GM04504 (cell line): ENCODE data around the gene ITPRIPL2.

Source experiments
- DNase-seq: peaks from one replicate; pipeline ENCODE4 v3.0.0-alpha.2; 2012; ENCODE audit warnings: low read depth

ITPRIPL2 gene

DNA sequence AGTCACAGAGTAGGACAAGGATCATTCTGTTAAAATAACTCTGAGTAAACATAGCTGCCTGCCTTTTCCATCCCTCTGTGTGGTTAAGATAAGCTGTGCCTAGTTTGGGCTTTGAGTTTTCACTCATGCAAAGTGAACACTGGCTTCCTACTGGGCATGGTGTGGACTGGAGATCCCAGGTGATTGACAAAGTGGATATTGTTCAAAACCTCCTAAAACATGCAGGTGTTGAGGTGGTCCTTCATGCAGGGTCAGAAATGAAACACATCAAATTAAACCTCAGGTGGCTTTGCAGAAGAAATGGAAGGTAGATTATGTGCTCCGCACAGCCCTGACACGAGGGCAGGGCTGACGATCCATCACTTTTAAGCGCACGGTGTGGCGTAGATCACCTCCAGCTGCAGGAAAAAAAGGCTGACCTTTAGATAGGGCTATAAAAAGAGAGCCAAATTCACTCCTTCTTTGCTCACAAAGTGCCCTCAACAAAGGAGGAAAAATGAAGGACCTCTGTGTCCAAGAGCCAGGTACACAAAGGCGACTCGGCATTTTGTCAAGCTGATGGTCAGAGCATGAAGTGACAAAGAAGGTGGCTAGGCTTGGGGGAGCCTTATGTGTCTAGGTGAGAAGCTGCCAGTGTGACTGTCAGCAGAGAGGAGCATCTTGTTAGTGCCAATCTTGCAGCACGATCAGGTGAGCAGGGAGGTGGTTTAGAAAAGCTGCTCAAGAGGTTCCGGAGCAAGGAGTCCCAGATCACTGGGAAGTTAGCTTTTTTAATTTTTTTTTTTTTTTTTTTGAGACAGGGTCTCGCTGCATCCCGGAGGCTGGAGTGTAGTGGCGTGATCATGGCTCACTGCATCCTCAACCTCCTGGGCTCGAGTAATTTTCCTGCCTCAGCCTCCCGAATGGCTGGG is 19.9 kb upstream of the ITPRIPL2 start:
- DNase-seq, result no peak

GRCh38 chr16:19094542-19095365 is 19.0 kb upstream of the ITPRIPL2 start:
- DNase-seq, result no peak

GRCh38 chr16:19095654-19096053 is 18.1 kb upstream of the ITPRIPL2 start:
- no peak for DNase-seq

DNA sequence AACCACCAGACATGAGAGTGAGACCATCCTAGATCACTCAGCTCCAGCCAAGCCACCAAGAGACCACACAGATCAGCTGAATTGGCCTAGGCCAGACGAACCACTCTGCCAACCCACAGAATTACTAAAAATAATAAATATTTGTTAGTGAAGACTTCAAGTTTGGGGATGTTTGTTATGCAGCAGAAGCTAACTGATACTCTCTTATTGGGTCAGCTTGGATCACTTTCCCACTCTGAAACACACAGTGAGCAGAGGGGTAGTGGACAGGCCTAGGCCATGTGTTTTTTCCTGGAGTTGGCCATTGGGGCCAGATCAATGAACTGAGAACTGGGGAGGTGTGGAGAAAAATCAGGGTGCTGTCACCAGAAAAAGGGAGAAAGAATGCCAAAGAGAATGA is 15.6 kb upstream of the ITPRIPL2 start:
- DNase-seq, result no peak

GRCh38 chr16:19102187-19102872 is 11.4 kb upstream of the ITPRIPL2 start:
- no peak for DNase-seq

DNA sequence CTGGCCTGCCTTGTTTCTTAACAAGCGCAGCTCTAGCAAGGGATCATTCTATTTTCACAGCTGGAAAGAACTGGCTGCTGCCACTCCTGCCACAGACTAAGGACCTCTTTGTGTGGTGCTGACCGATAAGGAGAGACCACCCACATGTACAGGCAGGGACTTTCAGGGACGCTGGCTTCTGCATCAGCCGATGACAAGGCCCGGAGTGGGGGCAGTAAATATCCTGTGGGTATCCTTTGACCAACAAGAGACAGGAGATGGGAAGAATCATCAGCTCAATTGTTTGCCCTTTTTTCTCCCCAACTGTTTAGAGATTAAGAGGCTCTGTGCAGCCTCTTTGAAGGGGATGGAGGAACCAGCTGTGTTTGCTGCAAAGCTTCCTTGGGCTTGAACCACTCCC is 9.2 kb upstream of the ITPRIPL2 start:
- no peak for DNase-seq

- DNase-seq, result no peak
Measured at GRCh38 chr16:19105131-19105530, 8.6 kb upstream of the ITPRIPL2 start.

DNA sequence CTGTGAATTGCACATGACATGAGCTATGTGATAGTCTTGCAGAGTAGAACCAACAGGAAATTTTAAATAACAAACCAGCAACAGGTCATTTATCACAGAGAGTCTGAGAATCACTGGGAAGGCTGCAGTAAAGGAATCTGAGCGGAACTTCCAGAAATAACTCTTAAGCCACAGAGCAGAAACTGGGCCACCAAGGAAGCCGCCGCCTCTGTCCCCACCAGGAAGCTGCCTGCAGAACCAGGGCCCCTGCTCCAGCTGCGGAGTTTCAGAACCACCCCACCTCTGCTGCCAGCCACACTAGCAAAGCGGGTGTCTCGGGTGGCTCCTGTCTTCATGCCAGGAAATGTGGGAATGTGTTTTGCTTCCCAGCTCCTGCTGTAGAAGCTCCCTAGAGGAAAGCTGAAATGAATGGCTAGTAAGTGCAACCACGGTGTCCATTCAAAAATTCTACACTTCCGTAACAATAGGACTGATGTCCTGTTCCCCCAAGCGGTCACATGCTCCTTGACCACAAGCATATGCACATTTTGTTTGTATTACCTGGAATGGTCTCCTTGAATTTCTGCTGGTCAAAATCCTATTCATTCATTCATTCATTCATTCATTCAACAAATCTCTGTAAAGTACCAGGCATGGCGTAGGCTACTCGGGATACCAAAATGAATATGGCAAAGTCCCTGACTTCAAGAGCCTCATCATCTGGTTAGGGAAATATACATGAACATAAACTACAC is 7.7 kb upstream of the ITPRIPL2 start:
- no peak for DNase-seq

DNA sequence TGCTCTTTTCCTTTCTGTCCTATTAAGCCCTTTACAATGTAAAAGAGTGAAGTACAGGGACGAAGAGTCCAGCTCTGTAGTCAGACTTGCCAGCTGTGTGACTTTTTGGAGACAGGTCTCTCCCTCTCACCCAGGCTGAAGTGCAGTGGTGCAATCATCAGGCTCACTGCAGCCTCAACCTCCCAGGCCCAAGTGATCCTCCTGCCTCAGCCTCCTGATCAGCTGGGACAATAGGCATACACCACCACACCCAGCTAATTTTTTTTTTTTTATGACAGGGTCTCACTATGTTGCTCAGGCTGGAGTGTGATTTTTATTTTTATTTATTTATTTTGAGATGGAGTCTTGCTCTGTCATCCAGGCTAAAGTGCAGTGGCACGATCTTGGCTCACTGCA is 7.1 kb upstream of the ITPRIPL2 start:
- DNase-seq, result no peak

DNA sequence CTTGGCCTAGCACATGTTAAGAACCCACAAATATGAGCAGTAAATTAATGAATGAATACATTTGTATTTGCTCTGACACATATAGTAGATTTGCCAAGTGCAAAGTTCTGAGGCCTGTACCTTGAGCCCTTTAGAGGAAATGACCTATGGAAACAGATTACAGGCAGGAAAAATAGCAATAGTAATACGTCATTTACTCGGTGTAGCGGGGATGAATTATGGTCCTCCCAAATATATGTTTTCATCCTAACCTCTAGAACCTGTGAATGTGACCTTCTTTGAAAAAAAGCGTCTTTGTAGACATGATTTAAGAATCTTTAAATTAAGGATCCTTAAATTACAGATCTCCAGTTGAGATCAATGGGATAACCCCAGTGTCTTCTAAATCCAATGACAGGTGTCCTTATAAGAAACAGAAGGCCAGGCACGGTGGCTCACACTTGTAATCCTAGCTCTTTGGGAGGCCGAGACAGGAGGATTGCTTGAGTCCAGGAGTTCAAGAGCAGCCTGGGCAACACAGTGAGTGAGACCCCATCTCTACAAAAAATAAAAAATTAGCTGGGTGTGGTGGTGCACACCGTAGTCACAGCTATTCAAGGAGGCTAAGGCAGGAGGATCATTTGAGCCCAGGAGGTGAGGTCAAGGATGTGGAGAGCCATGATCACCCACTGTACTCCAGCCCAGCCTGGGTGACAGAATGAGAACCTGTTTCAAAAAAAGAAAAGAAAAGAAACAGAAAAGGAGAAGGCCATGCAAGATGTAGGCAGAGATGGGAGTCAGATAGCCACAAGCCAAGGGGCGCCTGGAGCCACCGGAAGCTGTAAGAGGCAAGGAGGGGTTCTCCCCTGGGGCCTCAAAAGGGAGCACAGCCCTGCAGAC is 5.1 kb upstream of the ITPRIPL2 start:
- no peak for DNase-seq

GRCh38 chr16:19109288-19109664 is 4.5 kb upstream of the ITPRIPL2 start:
- no peak for DNase-seq

- no peak for DNase-seq
Measured at GRCh38 chr16:19110537-19111360, 3.0 kb upstream of the ITPRIPL2 start.

DNA sequence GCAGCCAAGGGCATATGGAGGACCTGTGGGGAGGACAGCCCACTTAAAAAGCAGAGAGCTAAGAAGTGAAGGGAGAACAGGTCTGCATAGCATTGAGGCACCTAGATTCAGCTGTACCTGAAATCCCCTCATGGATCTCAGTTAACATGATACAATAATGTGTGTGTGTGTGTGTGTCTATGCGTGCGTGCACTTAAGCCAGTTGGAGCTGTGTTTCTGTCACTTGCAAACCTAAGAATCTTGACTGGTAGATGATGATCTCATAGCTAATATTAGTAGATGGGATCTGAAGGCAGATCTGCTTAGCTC is 1.7 kb upstream of the ITPRIPL2 start:
- DNase-seq, result no peak

- DNase-seq, result no peak
Measured at GRCh38 chr16:19114359-19115147, 789 bp downstream of the ITPRIPL2 start.

- no peak for DNase-seq
Measured at GRCh38 chr16:19115148-19116021, 1.6 kb downstream of the ITPRIPL2 start.

- DNase-seq, result no peak
Measured at GRCh38 chr16:19116711-19117449, 3.1 kb downstream of the ITPRIPL2 start.

GRCh38 chr16:19118938-19119431 is 5.2 kb downstream of the ITPRIPL2 start:
- peak; percentile 80 for DNase-seq
